HG03378 (cell line): ENCODE results near the gene LCE3B.

Experiments
- ATAC-seq: cut with Tn5 transposase; IDR thresholded peaks from one replicate; pipeline ENCODE4 v1.9.1; 2021; ENCODE audit warnings: mild to moderate bottlenecking, moderate library complexity; ENCODE audit not compliant: unreplicated experiment

The LCE3B gene

DNA sequence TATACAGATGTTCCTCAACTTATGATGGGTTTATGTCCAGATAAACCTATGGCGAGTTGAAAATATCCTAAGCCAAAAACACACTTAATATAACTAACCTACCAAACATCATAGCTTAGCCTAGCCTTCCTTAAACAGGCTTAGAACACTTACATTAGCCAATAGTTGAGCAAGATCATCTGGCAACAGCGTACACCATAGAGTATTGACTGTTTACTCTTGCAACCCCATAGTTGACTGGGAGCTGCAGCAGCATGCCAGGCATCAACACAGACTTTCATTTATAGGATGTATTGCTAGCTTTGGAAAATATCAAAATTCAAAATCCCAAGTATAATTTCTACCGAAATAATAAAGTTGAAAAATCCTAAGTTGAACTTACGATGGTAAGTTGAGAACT is 44.1 kb downstream of the LCE3B start:
- no peak for ATAC-seq

- no peak for ATAC-seq
Observed at GRCh38 chr1:152658649-152659048, 45.0 kb downstream of the LCE3B start.

GRCh38 chr1:152663098-152663497 is 49.5 kb downstream of the LCE3B start, which contains the start of gene LCE2D:
TSS of gene LCE2D (plus strand) at chr1:152663380. CDS start at chr1:152664106, 726 bp downstream.
- ATAC-seq, result no peak
